Measurements from ENCODE around the gene MTHFS. TPM values are rescaled to one million over a fixed set of nuclear protein-coding genes. Genes with fewer than 3 reads are reported as not detected.

MTHFS gene
- total and polyA plus RNA-seq, 12 donors, result 10.1 to 38.5 (median 19.9) TPM

DNA sequence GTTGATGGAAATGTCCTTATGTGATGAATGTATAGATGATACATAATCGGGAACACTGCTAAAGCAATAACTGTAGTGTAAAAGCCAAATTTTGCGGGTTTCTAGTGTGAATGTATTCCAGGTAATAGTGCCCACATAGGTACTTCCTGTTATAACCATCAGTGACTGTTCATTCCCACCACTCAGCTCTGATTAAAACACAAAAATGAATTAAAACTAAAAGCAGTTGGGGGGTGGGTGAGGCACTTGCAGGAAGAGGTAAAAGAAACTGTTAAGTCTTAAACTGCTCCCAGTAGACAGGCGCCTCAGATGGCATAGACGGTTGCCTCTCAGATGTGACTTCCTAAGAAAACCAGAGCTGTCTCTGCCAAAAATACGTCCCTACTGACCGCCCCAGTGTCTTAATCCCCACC, 893 bp upstream of the MTHFS start:
- no peak for TF ChIP-seq CTCF (IDR thresholded peaks at IDR 0.05)
- H3K27me3 ChIP-seq, result no peaks in the 10 kb centered on the region
- H3K36me3 ChIP-seq, result peaks cover 0 to 5% (median 0%) of the 10 kb centered on the region in 9 donors
- H3K9me3 ChIP-seq, result no peaks in the 10 kb centered on the region
- peaks cover 0 to 44% (median 7%) of the 10 kb centered on the region in 9 donors for H3K4me1 ChIP-seq
- intact Hi-C loops (cut with DNase I), result loop anchor here in 8 of 10 donors (1.0 to 10.0 kb wide), 7 partner anchors 25 to 277 kb away; partner anchors contain the start of gene FAH (in 2 of the 8)
- H3K27ac ChIP-seq, result peak overlapping the region in 6 of 10 donors; percentile 91 to 99 (median 96)
- DNase-seq, result no peak
- peak overlapping the region in 6 of 10 donors; percentile 74 to 95 (median 82) for H3K4me3 ChIP-seq
- 82 to 83% methylated on average over 6 of the region's 6 CpGs for WGBS, 2 donors
- no peak for ATAC-seq

GRCh38 chr15:79897380-79897678, 515 bp upstream of the MTHFS start:
- H3K27ac ChIP-seq, result peak overlapping the region; percentile 77 to 99 (median 96)
- no peaks in the 10 kb centered on the region for H3K9me3 ChIP-seq
- intact Hi-C loops (cut with DNase I), result loop anchor here in 8 of 10 donors (1.0 to 10.0 kb wide), 7 partner anchors 25 to 277 kb away; partner anchors contain the start of gene FAH (in 2 of the 8)
- peak overlapping the region; percentile 52 to 95 (median 79) for H3K4me3 ChIP-seq
- ATAC-seq, result no peak
- TF ChIP-seq CTCF (IDR thresholded peaks at IDR 0.05), result no peak
- WGBS, 2 donors, result 25 to 27% methylated on average over 8 of the region's 8 CpGs
- H3K4me1 ChIP-seq, result peaks cover 0 to 44% (median 7%) of the 10 kb centered on the region in 9 donors
- no peak for DNase-seq
- H3K27me3 ChIP-seq, result no peaks in the 10 kb centered on the region
- H3K36me3 ChIP-seq, result peaks cover 0 to 8% (median 0%) of the 10 kb centered on the region in 9 donors

DNA sequence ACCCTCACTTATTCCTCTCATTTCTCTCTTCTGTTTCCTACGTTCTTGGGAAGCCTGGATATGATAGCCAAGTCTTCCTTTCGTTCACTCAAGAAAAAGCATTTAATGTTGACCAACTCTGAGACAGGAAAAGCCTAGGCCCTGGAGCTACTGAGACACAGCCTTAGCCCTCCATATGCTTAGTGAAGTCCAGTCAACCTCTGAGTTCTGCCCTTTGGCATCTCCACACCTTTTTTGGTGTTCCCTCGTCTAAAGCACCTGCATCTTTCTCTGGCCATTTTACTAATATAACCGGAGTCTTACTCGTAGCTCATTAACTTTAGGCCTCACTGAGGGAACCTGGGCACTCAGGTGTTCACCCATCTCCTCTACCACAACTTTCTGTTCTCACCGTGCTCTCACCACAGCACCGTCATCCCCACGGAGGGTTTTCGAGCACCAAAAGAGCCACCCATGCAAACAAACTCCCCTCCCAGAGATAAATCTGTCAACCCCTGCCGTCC, 632 bp downstream of the MTHFS start:
- peaks cover 0 to 34% (median 7%) of the 10 kb centered on the region in 9 donors for H3K4me1 ChIP-seq
- 10 to 15% methylated on average over 10 of the region's 10 CpGs for WGBS, 2 donors
- H3K27ac ChIP-seq, result peak overlapping the region; percentile 77 to 99 (median 96)
- no peaks in the 10 kb centered on the region for H3K9me3 ChIP-seq
- DNase-seq (no peak), ATAC-seq (peak in 4 of 8 donors; percentile 5 to 30 (median 9))
- no peak for TF ChIP-seq CTCF (IDR thresholded peaks at IDR 0.05)
- peaks cover 0 to 8% (median 0%) of the 10 kb centered on the region in 9 donors for H3K36me3 ChIP-seq
- peak overlapping the region; percentile 52 to 95 (median 79) for H3K4me3 ChIP-seq
- intact Hi-C loops (cut with DNase I), result loop anchor here in 7 of 10 donors (2.0 to 10.0 kb wide), 6 partner anchors 27 to 279 kb away; partner anchors contain the start of gene FAH (in 2 of the 7)
- no peaks in the 10 kb centered on the region for H3K27me3 ChIP-seq

GRCh38 chr15:79887054-79887930, 9.5 kb downstream of the MTHFS start:
- intact Hi-C loops (cut with DNase I), result loop anchor here in 1 of 10 donors (10.0 kb wide), 1 partner anchor 98 kb away; no protein-coding TSS in a partner anchor
- Histone ChIP-seq H3K4me3 (no peak overlapping the region), H3K27me3 (no peaks in the 10 kb centered on the region), H3K4me1 (peaks cover 0 to 8% (median 0%) of the 10 kb centered on the region in 9 donors), H3K9me3 (no peaks in the 10 kb centered on the region), H3K27ac (no peak overlapping the region), H3K36me3 (peaks cover 0 to 72% (median 10%) of the 10 kb centered on the region in 9 donors)
- no peak for TF ChIP-seq CTCF (IDR thresholded peaks at IDR 0.05)
- DNase-seq (no peak), ATAC-seq (no peak)
- WGBS, 2 donors, result 81 to 89% methylated on average over 10 of the region's 10 CpGs

All from heart right ventricle (tissue), 16 donors.